Lung (tissue), 12 donors: Measurements from ENCODE around the gene C1QTNF9B. TPM values are rescaled to one million over a fixed set of nuclear protein-coding genes. Genes with fewer than 3 reads are reported as not detected.
A peak's percentile ranks its signal among the peaks of the same experiment; 100 is the strongest.

Source experiments
- ATAC-seq: fragments of 200-7000 bp; cut with Tn5 transposase; one replicate; pipeline ENCODE4 v1.9.1; 2020; ENCODE audit warnings: moderate number of reproducible peaks; ENCODE audit not compliant: insufficient read depth, low FRiP score
- DNase-seq, 3 donors: peaks; one replicate each; pipeline ENCODE4 v3.0.0-alpha.2; 2013 to 2017
- H3K27ac ChIP-seq, 2 donors: one replicate each; pipeline ENCODE4 v1.5.1; 2013; ENCODE audit warnings: mild to moderate bottlenecking in 2 of 2, moderate library complexity in 2 of 2, control low read depth in 1 of 2, inconsistent platforms in 1 of 2, low read depth in 1 of 2, low read length in 1 of 2
- H3K27me3 ChIP-seq, 3 donors: one replicate each; pipeline ENCODE4 v1.5.1; 2013; ENCODE audit warnings: low read length in 2 of 3; ENCODE audit not compliant: control insufficient read depth in 3 of 3, insufficient read depth in 3 of 3
- H3K36me3 ChIP-seq, 4 donors: one replicate each; pipeline ENCODE4 v1.5.1; 2013; ENCODE audit warnings: low read length in 4 of 4, mild to moderate bottlenecking in 1 of 4, moderate library complexity in 1 of 4; ENCODE audit not compliant: control insufficient read depth in 4 of 4, insufficient read depth in 4 of 4
- H3K4me1 ChIP-seq, 5 donors: one replicate each; pipeline ENCODE4 v1.5.1; 2013; ENCODE audit warnings: low read length in 5 of 5, mild to moderate bottlenecking in 2 of 5, moderate library complexity in 1 of 5; ENCODE audit not compliant: control insufficient read depth in 5 of 5, insufficient read depth in 5 of 5
- H3K4me3 ChIP-seq: one replicate; pipeline ENCODE4 v1.5.1; 2013; ENCODE audit warnings: mild to moderate bottlenecking, control low read depth, moderate library complexity
- H3K9ac ChIP-seq, 2 donors: one replicate each; pipeline ENCODE4 v1.5.1; 2013; ENCODE audit warnings: low read length in 2 of 2, control low read depth in 1 of 2; ENCODE audit not compliant: insufficient read depth in 1 of 2
- H3K9me3 ChIP-seq, 4 donors: one replicate each; pipeline ENCODE4 v1.5.1; 2013; ENCODE audit warnings: low read length in 3 of 4, mild to moderate bottlenecking in 1 of 4, moderate library complexity in 1 of 4; ENCODE audit not compliant: control insufficient read depth in 4 of 4, insufficient read depth in 3 of 4
- CTCF ChIP-seq: IDR thresholded peaks from 2 replicates; pipeline ENCODE4 v1.5.1; 2012; ENCODE audit warnings: mild to moderate bottlenecking; ENCODE audit errors: control extremely low read depth, extremely low read depth
- WGBS, 2 donors: extraction: QIAGEN DNeasy Blood & Tissue Kit; methylation state at CpG; one replicate each; pipeline ENCODE4 v1.1.7; 2013; 5-methylcytosine and 5-hydroxymethylcytosine counted together
- polyA plus RNA-seq, 2 donors: library from polyadenylated mRNA; stranded (reverse); fragments of 200-250 nt; gene quantifications; one replicate each; pipeline ENCODE4 v1.2.1, GENCODE V29; 2013
- total RNA-seq, 2 donors: library from RNA; depleted of rRNA in 1 of 2; stranded (reverse); fragments of >200 nt in 1 of 2; gene quantifications; one replicate each; pipeline ENCODE4 v1.2.1, GENCODE V29; 2014 to 2021
- donor health status: control.
- donor health status: control.
- donor health status: Bipolar disorder and iron deficiency.
- donor health status: healthy.
- donor health status: DM: yes; HTN: yes; CAD: no.

Gene C1QTNF9B
- total and polyA plus RNA-seq, 4 donors: 0.21 TPM; not detected in 3

DNA sequence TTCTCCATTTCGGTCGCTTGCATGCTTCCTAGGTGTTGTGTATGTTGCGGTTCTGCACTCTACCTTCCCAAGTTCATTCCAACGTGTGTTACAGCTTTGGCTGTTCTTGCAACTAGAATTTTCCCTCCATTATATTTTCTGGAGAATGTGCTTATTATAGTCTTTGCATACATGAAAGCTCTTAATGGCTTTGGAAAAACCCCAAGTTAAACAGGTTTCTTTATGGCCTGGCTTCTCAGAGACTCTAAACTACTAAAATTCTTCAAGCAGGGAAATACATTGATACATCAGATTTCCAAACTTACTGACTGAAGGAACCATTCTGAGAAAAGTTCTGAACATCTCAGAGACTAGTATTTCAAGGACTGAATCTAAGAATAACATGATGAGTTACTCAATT lies 20.0 kb downstream of the C1QTNF9B start:
- ATAC-seq (no peak), DNase-seq (peak in 1 of 3 donors; percentile 20)
- Histone ChIP-seq H3K4me1 (peaks cover 0 to 23% (median 0%) of the 10 kb centered on the region in 5 donors), H3K9me3 (no peaks in the 10 kb centered on the region), H3K27me3 (no peaks in the 10 kb centered on the region), H3K36me3 (peaks cover 5 to 14% (median 7%) of the 10 kb centered on the region in 4 donors), H3K9ac (no peak overlapping the region), H3K27ac (no peak overlapping the region), H3K4me3 (no peak overlapping the region)
- TF ChIP-seq CTCF: no peak
- WGBS, 2 donors: 85 to 91% methylated on average over 4 of the region's 4 CpGs

GRCh38 chr13:23876265-23876664 lies 21.0 kb downstream of the C1QTNF9B start:
- Histone ChIP-seq H3K9ac (no peak overlapping the region), H3K4me3 (no peak overlapping the region), H3K4me1 (peaks cover 0 to 20% (median 0%) of the 10 kb centered on the region in 5 donors), H3K36me3 (peaks cover 5 to 11% (median 7%) of the 10 kb centered on the region in 4 donors), H3K27ac (no peak overlapping the region), H3K27me3 (no peaks in the 10 kb centered on the region), H3K9me3 (no peaks in the 10 kb centered on the region)
- ATAC-seq (no peak), DNase-seq (peak in 2 of 3 donors; percentile 40 to 48)
- 79 to 92% methylated on average over 2 of the region's 2 CpGs for WGBS, 2 donors
- TF ChIP-seq CTCF: no peak

DNA sequence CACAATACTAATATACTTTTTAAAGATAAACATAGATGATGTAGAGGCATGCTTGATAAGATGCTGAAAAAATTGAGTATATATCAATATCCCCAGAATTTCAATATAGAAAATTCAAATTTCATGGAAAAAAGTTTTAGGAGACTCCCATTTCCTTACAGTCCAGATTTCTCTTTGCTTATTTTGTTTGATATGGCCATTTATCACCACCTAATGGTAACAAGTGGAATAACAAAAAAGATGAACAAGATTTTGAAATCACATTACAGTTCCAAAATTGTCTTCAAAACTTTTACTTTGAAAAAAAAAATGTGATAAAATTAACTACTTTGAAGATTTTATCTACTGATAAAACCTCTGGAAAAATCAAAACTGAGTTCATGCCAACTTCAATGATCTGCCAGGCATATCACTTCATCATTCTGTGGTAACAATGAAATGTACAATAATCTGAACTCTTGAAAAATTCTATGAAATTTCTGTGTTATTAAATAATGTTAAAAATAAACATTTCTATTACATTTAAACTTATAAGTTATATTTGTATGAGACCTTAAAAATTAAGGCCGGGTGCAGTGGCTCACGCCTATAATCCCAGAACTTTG lies 25.6 kb downstream of the C1QTNF9B start:
- DNase-seq: peak in 2 of 3 donors; percentile 77 to 79
- peak; percentile 35 for TF ChIP-seq CTCF
- ATAC-seq: peak; percentile 68
- H3K27ac ChIP-seq: no peak overlapping the region
- H3K4me1 ChIP-seq: peaks cover 0 to 29% (median 9%) of the 10 kb centered on the region in 5 donors
- no peaks in the 10 kb centered on the region for H3K27me3 ChIP-seq
- H3K4me3 ChIP-seq: no peak overlapping the region
- no peaks in the 10 kb centered on the region for H3K9me3 ChIP-seq
- H3K36me3 ChIP-seq: peaks cover 0 to 11% (median 4%) of the 10 kb centered on the region in 4 donors
- WGBS, 2 donors: 89 to 93% methylated on average over 2 of the region's 2 CpGs
- no peak overlapping the region for H3K9ac ChIP-seq
